Kidney (tissue), 14 donors: ENCODE measurements around the gene RNGTT. TPM values are rescaled to one million over a fixed set of nuclear protein-coding genes. Genes with fewer than 3 reads are reported as not detected.
"Not testable (repeated sequence)": the region's sequence is repeated elsewhere in the genome, so short reads cannot be mapped to it uniquely, and the experiment has no call there.

Source experiments
- DNase-seq, 5 donors: peaks; one replicate each; pipeline ENCODE4 v3.0.0-alpha.2; 2013 to 2020
- FAIRE-seq: peaks from 2 replicates; lab custom pipeline; 2012; peaks lifted over from hg19 to GRCh38; lab: Jason Lieb, UNC
- H3K27ac ChIP-seq, 2 donors: one replicate each; pipeline ENCODE4 v1.7.0; 2013; ENCODE audit warnings: low read depth in 2 of 2, low read length in 2 of 2, inconsistent platforms in 1 of 2
- H3K27me3 ChIP-seq: one replicate; pipeline ENCODE4 v1.7.1; 2013; ENCODE audit warnings: low read length, inconsistent platforms; ENCODE audit not compliant: control insufficient read depth, insufficient read depth
- H3K36me3 ChIP-seq, 3 donors: one replicate each; pipeline versions ENCODE4 v1.7.0 to v1.7.1; 2013; ENCODE audit warnings: low read length in 3 of 3, control low read depth in 1 of 3, inconsistent platforms in 1 of 3; ENCODE audit not compliant: insufficient read depth in 3 of 3, control insufficient read depth in 2 of 3
- H3K4me1 ChIP-seq, 3 donors: one replicate each; pipeline versions ENCODE4 v1.7.0 to v1.7.1; 2013; ENCODE audit warnings: low read length in 3 of 3, inconsistent platforms in 1 of 3, low read depth in 1 of 3; ENCODE audit not compliant: control insufficient read depth in 2 of 3, insufficient read depth in 2 of 3
- H3K4me3 ChIP-seq, 3 donors: one replicate each; pipeline versions ENCODE4 v1.7.0 to v1.8.1; 2013; ENCODE audit warnings: low read length in 3 of 3, control low read depth in 1 of 3, inconsistent platforms in 1 of 3
- H3K9ac ChIP-seq, 3 donors: one replicate each; pipeline versions ENCODE4 v1.7.0 to v1.7.1; 2013; ENCODE audit warnings: low read length in 3 of 3, control low read depth in 1 of 3, inconsistent platforms in 1 of 3
- H3K9me3 ChIP-seq, 3 donors: one replicate each; pipeline versions ENCODE4 v1.7.0 to v1.7.1; 2013; ENCODE audit warnings: low read length in 3 of 3, control low read depth in 1 of 3, inconsistent platforms in 1 of 3; ENCODE audit not compliant: control insufficient read depth in 2 of 3, insufficient read depth in 1 of 3
- intact Hi-C: fragments of 100-400 bp; cut with DNase I; formaldehyde crosslinking; loops from one replicate; pipeline ENCODE4 v1.11.1; 2022
- polyA plus RNA-seq: library from polyadenylated mRNA; stranded (reverse); fragments of 350-450 nt; fragmentation: Illumina TruSeq; extraction: RNeasy Lipid Tissue Mini Kit (QIAGEN cat#74804); gene quantifications from one replicate; pipeline ENCODE4 v1.2.3, GENCODE V29; 2014; ENCODE audit warnings: low read depth, low replicate concordance; ENCODE audit not compliant: insufficient read depth
- total RNA-seq: library from RNA; stranded (reverse); fragmentation: NEBNext Ultra II Directional; extraction: Animal tissue kit (Norgen Biotek cat#: 25700); gene quantifications from one replicate; pipeline ENCODE4 v1.2.1, GENCODE V29; 2021
- TF ChIP-seq, protein P1 (sequence below): IDR thresholded peaks from 3 replicates; pipeline ENCODE4 v1.5.1; 2012; ENCODE audit warnings: mild to moderate bottlenecking, moderate library complexity, borderline replicate concordance; ENCODE audit not compliant: insufficient read depth; ENCODE audit errors: extremely low read depth
- donor health status: control.
- donor health status: control.
- donor health status: control.
- donor health status: control.
- donor health status: control.
- donor health status: DM: yes; HTN: yes; CAD: no.
- donor health status: Normal renal cell carcinoma (clear cell type).

Gene RNGTT
- total and polyA plus RNA-seq, 2 donors from 2014 or later: 5.4 to 13.8 TPM

GRCh38 chr6:88728756-88729155 is 234.7 kb downstream of the RNGTT start:
- intact Hi-C loops: no loop called here
- TF ChIP-seq, protein P1, sequence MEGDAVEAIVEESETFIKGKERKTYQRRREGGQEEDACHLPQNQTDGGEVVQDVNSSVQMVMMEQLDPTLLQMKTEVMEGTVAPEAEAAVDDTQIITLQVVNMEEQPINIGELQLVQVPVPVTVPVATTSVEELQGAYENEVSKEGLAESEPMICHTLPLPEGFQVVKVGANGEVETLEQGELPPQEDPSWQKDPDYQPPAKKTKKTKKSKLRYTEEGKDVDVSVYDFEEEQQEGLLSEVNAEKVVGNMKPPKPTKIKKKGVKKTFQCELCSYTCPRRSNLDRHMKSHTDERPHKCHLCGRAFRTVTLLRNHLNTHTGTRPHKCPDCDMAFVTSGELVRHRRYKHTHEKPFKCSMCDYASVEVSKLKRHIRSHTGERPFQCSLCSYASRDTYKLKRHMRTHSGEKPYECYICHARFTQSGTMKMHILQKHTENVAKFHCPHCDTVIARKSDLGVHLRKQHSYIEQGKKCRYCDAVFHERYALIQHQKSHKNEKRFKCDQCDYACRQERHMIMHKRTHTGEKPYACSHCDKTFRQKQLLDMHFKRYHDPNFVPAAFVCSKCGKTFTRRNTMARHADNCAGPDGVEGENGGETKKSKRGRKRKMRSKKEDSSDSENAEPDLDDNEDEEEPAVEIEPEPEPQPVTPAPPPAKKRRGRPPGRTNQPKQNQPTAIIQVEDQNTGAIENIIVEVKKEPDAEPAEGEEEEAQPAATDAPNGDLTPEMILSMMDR: no peak
- no peaks in the 10 kb centered on the region for H3K4me1 ChIP-seq
- H3K9ac ChIP-seq: no peak overlapping the region
- H3K9me3 ChIP-seq: no peaks in the 10 kb centered on the region
- no peak overlapping the region for H3K27ac ChIP-seq
- no peak for DNase-seq
- H3K27me3 ChIP-seq: no peaks in the 10 kb centered on the region
- H3K36me3 ChIP-seq: no peaks in the 10 kb centered on the region
- FAIRE-seq: no peak
- no peak overlapping the region for H3K4me3 ChIP-seq

DNA sequence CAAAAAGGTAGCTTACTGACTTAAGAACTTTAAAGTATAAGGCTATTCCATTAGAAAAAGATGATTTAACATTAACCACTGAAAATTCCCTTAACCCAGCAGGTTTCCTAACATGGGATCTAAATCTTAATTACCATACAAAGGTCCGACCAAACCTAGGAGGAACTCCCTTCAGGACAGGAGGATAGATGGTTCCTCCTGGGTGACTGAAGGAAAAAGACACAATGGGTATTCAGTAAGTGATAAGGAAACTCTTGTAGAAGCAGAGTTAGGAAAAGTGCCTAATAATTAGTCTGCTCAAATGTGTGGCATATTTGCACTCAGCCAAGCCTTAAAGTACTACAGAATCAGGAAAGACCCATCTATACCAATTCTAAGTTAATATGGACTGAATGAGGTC is 237.0 kb downstream of the RNGTT start:
- H3K27me3 ChIP-seq, H3K4me3 ChIP-seq, H3K9ac ChIP-seq, H3K36me3 ChIP-seq, H3K4me1 ChIP-seq, intact Hi-C loops, H3K9me3 ChIP-seq, DNase-seq, H3K27ac ChIP-seq, FAIRE-seq: not testable (repeated sequence)

GRCh38 chr6:88725111-88725975 is 238.1 kb downstream of the RNGTT start:
- DNase-seq: peak in 4 of 5 donors; percentile 32 to 61 (median 49)
- Histone ChIP-seq H3K4me3 (no peak overlapping the region), H3K27ac (no peak overlapping the region), H3K9ac (no peak overlapping the region), H3K27me3 (no peaks in the 10 kb centered on the region), H3K9me3 (no peaks in the 10 kb centered on the region), H3K4me1 (no peaks in the 10 kb centered on the region), H3K36me3 (no peaks in the 10 kb centered on the region)
- TF ChIP-seq, protein P1: peak; percentile 3
- intact Hi-C loops: no loop called here
- no peak for FAIRE-seq

GRCh38 chr6:88722686-88723085 is 240.7 kb downstream of the RNGTT start:
- FAIRE-seq (no peak), DNase-seq (no peak)
- no peak overlapping the region for H3K4me3 ChIP-seq
- H3K9ac ChIP-seq: no peak overlapping the region
- no peak overlapping the region for H3K27ac ChIP-seq
- intact Hi-C loops: no loop called here
- TF ChIP-seq, protein P1: no peak
- H3K9me3 ChIP-seq: no peaks in the 10 kb centered on the region
- no peaks in the 10 kb centered on the region for H3K4me1 ChIP-seq
- H3K36me3 ChIP-seq: no peaks in the 10 kb centered on the region
- no peaks in the 10 kb centered on the region for H3K27me3 ChIP-seq

GRCh38 chr6:88716399-88716798 is 247.0 kb downstream of the RNGTT start:
- FAIRE-seq, H3K36me3 ChIP-seq, H3K9ac ChIP-seq, intact Hi-C loops, DNase-seq, H3K27me3 ChIP-seq, H3K4me1 ChIP-seq, H3K9me3 ChIP-seq, H3K4me3 ChIP-seq, H3K27ac ChIP-seq: not testable (repeated sequence)
